Psoas muscle (tissue), 8 donors: ENCODE results near the gene TCF12. TPM values are rescaled to one million over a fixed set of nuclear protein-coding genes. Genes with fewer than 3 reads are reported as not detected.

Experiments
- ATAC-seq, 4 donors: fragments of 200-7000 bp; cut with Tn5 transposase; one replicate each; pipeline ENCODE4 v1.9.1; 2020; ENCODE audit warnings: moderate library complexity in 3 of 4, mild to moderate bottlenecking in 2 of 4
- DNase-seq, 2 donors: peaks; one replicate each; pipeline ENCODE4 v3.0.0-alpha.2; 2020
- H3K27ac ChIP-seq: fragments of 200-600 bp; one replicate; pipeline ENCODE4 v1.8.0; 2022
- H3K27me3 ChIP-seq, 3 donors: fragments of 200-600 bp in 1 of 3; one replicate each; pipeline versions ENCODE4 v1.6.1 to v1.8.0; 2013 to 2022; ENCODE audit warnings: low read length in 2 of 3, mild to moderate bottlenecking in 2 of 3, moderate library complexity in 1 of 3; ENCODE audit not compliant: insufficient read depth in 3 of 3
- H3K36me3 ChIP-seq, 2 donors: fragments of 200-600 bp in 1 of 2; one replicate each; pipeline versions ENCODE4 v1.6.1 to v1.8.0; 2013 to 2022; ENCODE audit warnings: low read depth in 1 of 2, mild to moderate bottlenecking in 1 of 2, moderate library complexity in 1 of 2; ENCODE audit not compliant: insufficient read depth in 1 of 2
- H3K4me1 ChIP-seq: fragments of 200-600 bp; one replicate; pipeline ENCODE4 v1.8.0; 2022
- H3K4me3 ChIP-seq: fragments of 200-600 bp; one replicate; pipeline ENCODE4 v1.8.0; 2022; ENCODE audit warnings: mild to moderate bottlenecking
- H3K9me3 ChIP-seq: fragments of 200-600 bp; one replicate; pipeline ENCODE4 v1.8.0; 2022
- whole genome bisulfite sequencing, 3 donors: extraction: QIAGEN DNeasy Blood & Tissue Kit; methylation state at CpG; one replicate each; pipeline versions ENCODE4 v1.1.6 to v1.1.7; 2013; 5-methylcytosine and 5-hydroxymethylcytosine counted together
- intact Hi-C, 2 donors: fragments of 100-400 bp; cut with DNase I; formaldehyde crosslinking; loops; one replicate each; pipeline versions ENCODE4 v1.11.0 to v1.14.2; 2022
- polyA plus RNA-seq, 3 donors: library from polyadenylated mRNA; stranded (reverse); fragments of 200-250 nt; gene quantifications; one replicate each; pipeline ENCODE4 v1.2.3, GENCODE V29; 2013
- total RNA-seq, 4 donors: library from RNA; stranded (reverse); fragmentation: NEBNext Ultra II Directional in 2 of 4; extraction: Animal tissue kit (Norgen Biotek cat#: 25700) in 2 of 4; gene quantifications; one replicate each; pipeline versions ENCODE4 v1.2.1 to v1.2.4, GENCODE V29; 2021 to 2023
- TF ChIP-seq, protein P1 (sequence below): fragments of 200-600 bp; IDR thresholded peaks from one replicate; pipeline ENCODE4 v1.8.0; 2022; ENCODE audit warnings: antibody characterized with exemption
- donor health status: healthy with polysubstance abuse.
- donor health status: DM: no; HTN: no; CAD: no; lungs with moderate emphysema.
- donor health status: Bipolar disorder and iron deficiency.
- donor health status: healthy.
- donor health status: DM: yes; HTN: yes; CAD: no.
- donor health status: DM: no; HTN: no; CAD: no.
- donor health status: DM: no; HTN: no; CAD: no.
- donor health status: DM: yes; HTN: yes; CAD: no.

Gene TCF12
- total and polyA plus RNA-seq, 7 donors = 10.5 to 53.1 (median 30.5) TPM

DNA sequence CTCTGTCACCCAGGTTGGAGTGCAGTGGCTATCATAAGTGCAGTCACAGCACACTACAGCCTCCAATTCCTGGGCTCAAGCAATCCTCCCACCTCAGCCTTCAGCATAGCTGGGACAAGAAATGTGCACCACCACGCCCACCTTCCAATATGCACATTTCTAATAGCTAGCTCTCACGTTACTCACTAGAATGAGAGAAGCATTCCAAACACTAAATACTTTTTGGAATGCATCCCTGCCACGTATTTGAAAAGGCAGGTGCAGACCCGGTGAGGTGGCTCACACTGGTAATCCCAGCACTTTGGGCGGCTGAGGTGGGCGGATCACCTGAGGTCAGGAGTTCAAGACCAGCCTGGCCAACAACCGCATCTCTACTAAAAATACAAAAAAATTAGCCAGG is 7.6 kb upstream of the TCF12 start:
- 75 to 82% (median 76%) methylated on average over 7 of the region's 7 CpGs for WGBS, 3 donors

DNA sequence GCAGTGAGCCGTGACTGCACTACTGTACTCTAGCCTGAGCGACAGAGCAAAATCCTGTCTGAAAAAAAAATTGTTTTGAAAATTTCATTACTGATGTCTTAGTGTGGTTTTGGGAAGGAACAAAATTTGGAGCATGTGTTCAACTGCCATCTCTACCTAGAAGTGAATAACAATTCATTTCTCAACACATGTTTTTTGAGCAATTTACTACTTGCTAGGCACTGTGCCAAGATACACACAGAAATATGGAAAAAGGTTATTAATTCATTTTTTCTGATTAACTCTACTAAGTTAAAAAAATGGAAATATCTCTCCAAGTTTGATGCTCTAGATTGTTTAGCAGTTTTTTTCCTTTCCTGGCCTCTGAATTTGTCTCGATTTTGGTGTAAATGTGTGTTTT is 5.2 kb upstream of the TCF12 start:
- Histone ChIP-seq H3K9me3 (no peaks in the 10 kb centered on the region), H3K36me3 (no peaks in the 10 kb centered on the region), H3K27ac (no peak overlapping the region), H3K27me3 (no peaks in the 10 kb centered on the region), H3K4me1 (peaks cover 8% of the 10 kb centered on the region), H3K4me3 (no peak overlapping the region)
- DNase-seq (no peak), ATAC-seq (no peak)
- intact Hi-C loops = loop anchor here (10.0 kb wide), 3 partner anchors 222 to 392 kb away; no protein-coding TSS in a partner anchor
- TF ChIP-seq, protein P1, sequence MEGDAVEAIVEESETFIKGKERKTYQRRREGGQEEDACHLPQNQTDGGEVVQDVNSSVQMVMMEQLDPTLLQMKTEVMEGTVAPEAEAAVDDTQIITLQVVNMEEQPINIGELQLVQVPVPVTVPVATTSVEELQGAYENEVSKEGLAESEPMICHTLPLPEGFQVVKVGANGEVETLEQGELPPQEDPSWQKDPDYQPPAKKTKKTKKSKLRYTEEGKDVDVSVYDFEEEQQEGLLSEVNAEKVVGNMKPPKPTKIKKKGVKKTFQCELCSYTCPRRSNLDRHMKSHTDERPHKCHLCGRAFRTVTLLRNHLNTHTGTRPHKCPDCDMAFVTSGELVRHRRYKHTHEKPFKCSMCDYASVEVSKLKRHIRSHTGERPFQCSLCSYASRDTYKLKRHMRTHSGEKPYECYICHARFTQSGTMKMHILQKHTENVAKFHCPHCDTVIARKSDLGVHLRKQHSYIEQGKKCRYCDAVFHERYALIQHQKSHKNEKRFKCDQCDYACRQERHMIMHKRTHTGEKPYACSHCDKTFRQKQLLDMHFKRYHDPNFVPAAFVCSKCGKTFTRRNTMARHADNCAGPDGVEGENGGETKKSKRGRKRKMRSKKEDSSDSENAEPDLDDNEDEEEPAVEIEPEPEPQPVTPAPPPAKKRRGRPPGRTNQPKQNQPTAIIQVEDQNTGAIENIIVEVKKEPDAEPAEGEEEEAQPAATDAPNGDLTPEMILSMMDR = no peak
- 79 to 85% (median 84%) methylated on average over 3 of the region's 3 CpGs for WGBS, 3 donors

More for the DNA sequence above, 7.6 kb upstream of the TCF12 start:
- H3K4me1 ChIP-seq = no peaks in the 10 kb centered on the region
- no peaks in the 10 kb centered on the region for H3K9me3 ChIP-seq
- TF ChIP-seq, protein P1 = no peak
- H3K27ac ChIP-seq = no peak overlapping the region
- no peaks in the 10 kb centered on the region for H3K27me3 ChIP-seq
- DNase-seq (no peak), ATAC-seq (no peak)
- no peak overlapping the region for H3K4me3 ChIP-seq
- no peaks in the 10 kb centered on the region for H3K36me3 ChIP-seq
- intact Hi-C loops = loop anchor here (10.0 kb wide), 3 partner anchors 224 to 394 kb away; no protein-coding TSS in a partner anchor

DNA sequence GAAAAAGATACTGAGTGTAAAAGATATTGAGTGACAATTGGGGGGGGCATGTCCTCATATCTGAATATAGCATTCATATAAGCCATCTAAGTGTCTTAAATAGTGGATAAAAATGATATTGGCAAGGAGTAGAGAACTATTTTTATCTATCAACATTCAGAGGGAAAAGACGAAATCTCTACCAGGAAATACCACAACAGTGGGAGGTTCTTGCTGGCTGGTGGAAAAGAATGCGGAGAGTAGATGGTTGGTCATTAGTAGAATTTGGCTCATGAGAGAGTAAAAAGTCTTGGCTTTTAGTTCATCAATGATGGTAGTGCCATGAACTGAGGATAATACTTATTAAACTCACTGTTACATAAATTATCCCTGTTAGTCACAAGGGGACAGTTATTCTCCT is 4.8 kb upstream of the TCF12 start:
- no peak for DNase-seq
- Histone ChIP-seq H3K9me3 (no peaks in the 10 kb centered on the region), H3K4me1 (peaks cover 8% of the 10 kb centered on the region), H3K36me3 (no peaks in the 10 kb centered on the region), H3K27ac (no peak overlapping the region), H3K27me3 (no peaks in the 10 kb centered on the region), H3K4me3 (no peak overlapping the region)
- no peak for ATAC-seq
- TF ChIP-seq, protein P1 = no peak
- intact Hi-C loops = loop anchor here (10.0 kb wide), 3 partner anchors 221 to 391 kb away; no protein-coding TSS in a partner anchor
- WGBS, 3 donors = 54 to 58% (median 55%) methylated on average over 2 of the region's 2 CpGs

DNA sequence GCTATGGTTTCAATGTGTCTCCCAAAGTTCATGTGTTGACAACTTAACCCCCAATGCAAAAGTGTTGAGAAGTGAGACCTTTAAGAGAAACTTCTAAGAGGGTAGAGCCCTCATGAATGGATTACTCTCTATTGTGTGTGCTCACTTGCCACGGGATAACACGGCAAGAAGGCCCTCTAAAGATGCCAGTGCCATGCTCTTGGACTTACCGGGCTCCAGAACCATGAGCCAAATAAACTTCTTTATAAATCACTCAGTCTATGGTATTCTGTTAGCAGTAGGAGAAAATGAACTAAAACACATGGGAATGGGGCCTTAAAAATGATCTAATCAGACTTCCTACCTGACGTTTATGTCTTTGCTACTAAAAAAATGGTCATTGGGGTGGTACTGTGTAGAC is 2.6 kb upstream of the TCF12 start:
- Histone ChIP-seq H3K4me3 (no peak overlapping the region), H3K36me3 (peaks cover 0 to 3% of the 10 kb centered on the region in 2 donors), H3K4me1 (peaks cover 8% of the 10 kb centered on the region), H3K9me3 (no peaks in the 10 kb centered on the region), H3K27ac (no peak overlapping the region), H3K27me3 (no peaks in the 10 kb centered on the region)
- 87 to 95% (median 88%) methylated on average over 4 of the region's 4 CpGs for WGBS, 3 donors
- no peak for ATAC-seq
- DNase-seq = no peak
- TF ChIP-seq, protein P1 = no peak
- intact Hi-C loops = loop anchor here (5.0 to 10.0 kb wide), 4 partner anchors 219 to 389 kb away; no protein-coding TSS in a partner anchor
